Measurements from ENCODE around the gene CLEC18C.
"Not testable (repeated sequence)": the region's sequence is repeated elsewhere in the genome, so short reads cannot be mapped to it uniquely, and the experiment has no call there.

DNA sequence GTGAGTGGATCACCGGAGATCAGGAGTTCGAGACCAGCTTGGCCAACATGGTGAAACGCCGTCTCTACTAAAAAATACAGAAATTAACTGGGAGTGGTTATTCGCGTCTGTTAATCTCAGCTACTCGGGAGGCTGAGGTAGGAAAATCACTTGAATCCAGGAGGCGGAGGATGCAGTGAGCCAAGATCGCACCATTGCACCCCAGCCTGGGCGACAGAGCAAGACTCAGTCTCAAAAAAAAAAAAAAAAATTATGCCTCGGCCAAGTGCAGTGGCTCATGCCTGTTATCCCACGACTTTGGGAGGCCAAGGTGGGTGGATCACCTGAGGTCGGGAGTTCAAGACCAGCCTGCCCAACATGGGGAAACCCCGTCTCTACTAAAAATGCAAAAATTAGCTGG, 49.8 kb upstream of the CLEC18C start:
- not testable (repeated sequence) for TF ChIP-seq POLR2A (IDR thresholded peaks at IDR 0.05)
- TF ChIP-seq, protein P1, sequence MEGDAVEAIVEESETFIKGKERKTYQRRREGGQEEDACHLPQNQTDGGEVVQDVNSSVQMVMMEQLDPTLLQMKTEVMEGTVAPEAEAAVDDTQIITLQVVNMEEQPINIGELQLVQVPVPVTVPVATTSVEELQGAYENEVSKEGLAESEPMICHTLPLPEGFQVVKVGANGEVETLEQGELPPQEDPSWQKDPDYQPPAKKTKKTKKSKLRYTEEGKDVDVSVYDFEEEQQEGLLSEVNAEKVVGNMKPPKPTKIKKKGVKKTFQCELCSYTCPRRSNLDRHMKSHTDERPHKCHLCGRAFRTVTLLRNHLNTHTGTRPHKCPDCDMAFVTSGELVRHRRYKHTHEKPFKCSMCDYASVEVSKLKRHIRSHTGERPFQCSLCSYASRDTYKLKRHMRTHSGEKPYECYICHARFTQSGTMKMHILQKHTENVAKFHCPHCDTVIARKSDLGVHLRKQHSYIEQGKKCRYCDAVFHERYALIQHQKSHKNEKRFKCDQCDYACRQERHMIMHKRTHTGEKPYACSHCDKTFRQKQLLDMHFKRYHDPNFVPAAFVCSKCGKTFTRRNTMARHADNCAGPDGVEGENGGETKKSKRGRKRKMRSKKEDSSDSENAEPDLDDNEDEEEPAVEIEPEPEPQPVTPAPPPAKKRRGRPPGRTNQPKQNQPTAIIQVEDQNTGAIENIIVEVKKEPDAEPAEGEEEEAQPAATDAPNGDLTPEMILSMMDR (IDR thresholded peaks at IDR 0.05): not testable (repeated sequence)
